ENCODE measurements around the gene FIP1L1.
"Not testable (repeated sequence)": the region's sequence is repeated elsewhere in the genome, so short reads cannot be mapped to it uniquely, and the experiment has no call there.

FIP1L1 gene, protein sequence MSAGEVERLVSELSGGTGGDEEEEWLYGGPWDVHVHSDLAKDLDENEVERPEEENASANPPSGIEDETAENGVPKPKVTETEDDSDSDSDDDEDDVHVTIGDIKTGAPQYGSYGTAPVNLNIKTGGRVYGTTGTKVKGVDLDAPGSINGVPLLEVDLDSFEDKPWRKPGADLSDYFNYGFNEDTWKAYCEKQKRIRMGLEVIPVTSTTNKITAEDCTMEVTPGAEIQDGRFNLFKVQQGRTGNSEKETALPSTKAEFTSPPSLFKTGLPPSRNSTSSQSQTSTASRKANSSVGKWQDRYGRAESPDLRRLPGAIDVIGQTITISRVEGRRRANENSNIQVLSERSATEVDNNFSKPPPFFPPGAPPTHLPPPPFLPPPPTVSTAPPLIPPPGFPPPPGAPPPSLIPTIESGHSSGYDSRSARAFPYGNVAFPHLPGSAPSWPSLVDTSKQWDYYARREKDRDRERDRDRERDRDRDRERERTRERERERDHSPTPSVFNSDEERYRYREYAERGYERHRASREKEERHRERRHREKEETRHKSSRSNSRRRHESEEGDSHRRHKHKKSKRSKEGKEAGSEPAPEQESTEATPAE

DNA sequence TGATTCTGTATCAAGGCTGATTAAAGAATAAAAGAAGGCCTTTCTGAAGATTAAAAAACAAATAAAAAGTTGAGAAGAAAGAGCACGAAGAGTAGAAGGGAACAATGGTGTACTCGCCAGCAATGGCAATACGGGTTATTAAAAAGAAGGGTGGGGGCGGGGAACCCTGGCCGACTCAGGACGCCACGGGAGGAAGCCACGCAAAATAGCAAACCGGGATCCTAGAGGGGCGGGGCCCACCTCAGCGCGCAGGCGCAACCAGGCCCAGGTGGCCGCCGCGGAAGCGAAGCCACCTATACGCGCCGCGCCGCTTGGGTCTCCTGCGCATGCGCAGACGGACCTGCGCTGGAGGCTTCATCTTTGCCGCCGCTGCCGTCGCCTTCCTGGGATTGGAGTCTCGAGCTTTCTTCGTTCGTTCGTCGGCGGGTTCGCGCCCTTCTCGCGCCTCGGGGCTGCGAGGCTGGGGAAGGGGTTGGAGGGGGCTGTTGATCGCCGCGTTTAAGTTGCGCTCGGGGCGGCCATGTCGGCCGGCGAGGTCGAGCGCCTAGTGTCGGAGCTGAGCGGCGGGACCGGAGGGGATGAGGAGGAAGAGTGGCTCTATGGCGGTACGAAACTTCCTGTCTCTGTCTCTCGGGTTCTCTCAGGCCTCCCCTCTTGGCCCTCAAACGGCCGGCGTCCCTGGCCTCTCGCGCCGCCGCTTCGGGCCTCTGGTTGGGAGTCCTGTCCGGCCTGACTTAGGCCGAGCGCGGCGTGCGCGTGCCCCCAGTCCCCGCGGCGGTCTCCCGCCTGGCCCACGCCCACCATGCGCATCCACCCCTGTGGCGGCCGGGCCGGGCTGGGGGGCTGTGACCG is at the start of gene FIP1L1:
TSS of gene FIP1L1 (plus strand) at position 323 of the 852 bp plus-strand sequence. CDS start at position 521, 198 bp downstream.
- Histone ChIP-seq H2AFZ (ENCODE audit: low read length) (peak within 1 kb of the TSS; percentile 91), H3F3A (ENCODE audit: low read depth) (no peaks in the 10 kb centered on the region), H3K36me3 (ENCODE audit: insufficient read depth, low read length) (peaks cover 5% of the 10 kb centered on the region; the same call in 1 of the 2 replicates), H4K20me1 (ENCODE audit: insufficient read depth, low read length, poor library complexity, severe bottlenecking) (peaks cover 48% of the 10 kb centered on the region), H3K27me3 (ENCODE audit: insufficient read depth, low read length, poor library complexity, severe bottlenecking) (no peaks in the 10 kb centered on the region), H3K4me2 (ENCODE audit: low read depth, low read length, poor library complexity, severe bottlenecking) (peak within 1 kb of the TSS; percentile 97), H3K9me2 (replicated peaks; ENCODE audit: low read depth, low read length) (no peaks in the 10 kb centered on the region), H3K4me3 (ENCODE audit: low read length, poor library complexity, severe bottlenecking) (peak within 1 kb of the TSS; percentile 98), H3K4me1 (ENCODE audit: insufficient read depth, low read length, poor library complexity, severe bottlenecking) (peaks cover 39% of the 10 kb centered on the region), H3K9me3 (ENCODE audit: insufficient read depth, low read depth, low read length) (no peaks in the 10 kb centered on the region), H3K79me2 (ENCODE audit: insufficient read depth, low read length) (peaks cover 51% of the 10 kb centered on the region), H3K9ac (ENCODE audit: low read depth, low read length, poor library complexity, severe bottlenecking) (peak within 1 kb of the TSS; percentile 95)
- TF ChIP-seq EZH2phosphoT487 (IDR thresholded peaks at IDR 0.05; ENCODE audit: borderline replicate concordance), result no peak
- TF ChIP-seq, protein P1, sequence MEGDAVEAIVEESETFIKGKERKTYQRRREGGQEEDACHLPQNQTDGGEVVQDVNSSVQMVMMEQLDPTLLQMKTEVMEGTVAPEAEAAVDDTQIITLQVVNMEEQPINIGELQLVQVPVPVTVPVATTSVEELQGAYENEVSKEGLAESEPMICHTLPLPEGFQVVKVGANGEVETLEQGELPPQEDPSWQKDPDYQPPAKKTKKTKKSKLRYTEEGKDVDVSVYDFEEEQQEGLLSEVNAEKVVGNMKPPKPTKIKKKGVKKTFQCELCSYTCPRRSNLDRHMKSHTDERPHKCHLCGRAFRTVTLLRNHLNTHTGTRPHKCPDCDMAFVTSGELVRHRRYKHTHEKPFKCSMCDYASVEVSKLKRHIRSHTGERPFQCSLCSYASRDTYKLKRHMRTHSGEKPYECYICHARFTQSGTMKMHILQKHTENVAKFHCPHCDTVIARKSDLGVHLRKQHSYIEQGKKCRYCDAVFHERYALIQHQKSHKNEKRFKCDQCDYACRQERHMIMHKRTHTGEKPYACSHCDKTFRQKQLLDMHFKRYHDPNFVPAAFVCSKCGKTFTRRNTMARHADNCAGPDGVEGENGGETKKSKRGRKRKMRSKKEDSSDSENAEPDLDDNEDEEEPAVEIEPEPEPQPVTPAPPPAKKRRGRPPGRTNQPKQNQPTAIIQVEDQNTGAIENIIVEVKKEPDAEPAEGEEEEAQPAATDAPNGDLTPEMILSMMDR (conservative IDR thresholded peaks at IDR 0.05; ENCODE audit: low read length), result no peak

DNA sequence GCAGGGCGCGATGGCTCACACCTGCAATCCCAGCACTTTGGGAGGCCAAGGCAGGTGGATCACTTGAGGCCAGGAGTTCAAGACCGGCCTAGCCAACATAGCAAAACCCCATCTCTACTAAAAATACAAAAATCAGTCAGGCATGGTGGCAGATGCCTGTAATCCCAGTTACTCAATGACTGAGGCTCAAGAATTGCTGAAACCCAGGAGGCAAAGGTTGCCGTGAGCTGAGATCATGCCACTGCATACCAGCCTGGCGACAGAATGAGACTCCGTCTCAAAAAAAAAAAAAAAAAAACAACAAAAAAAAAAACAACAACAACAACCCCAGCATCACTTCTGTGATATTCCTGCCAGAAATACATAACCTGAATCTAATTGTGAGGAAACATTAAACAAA is 42.5 kb upstream of the FIP1L1 start:
- H3K79me2 ChIP-seq (ENCODE audit: insufficient read depth, low read length); H3K9me2 ChIP-seq (replicated peaks; ENCODE audit: low read depth, low read length); H3K4me3 ChIP-seq (ENCODE audit: low read length, poor library complexity, severe bottlenecking); H3K9ac ChIP-seq (ENCODE audit: low read depth, low read length, poor library complexity, severe bottlenecking); H2AFZ ChIP-seq (ENCODE audit: low read length); H4K20me1 ChIP-seq (ENCODE audit: insufficient read depth, low read length, poor library complexity, severe bottlenecking); H3F3A ChIP-seq (ENCODE audit: low read depth); H3K27me3 ChIP-seq (ENCODE audit: insufficient read depth, low read length, poor library complexity, severe bottlenecking); H3K4me2 ChIP-seq (ENCODE audit: low read depth, low read length, poor library complexity, severe bottlenecking); H3K36me3 ChIP-seq (ENCODE audit: insufficient read depth, low read length); H3K9me3 ChIP-seq (ENCODE audit: insufficient read depth, low read depth, low read length): not testable (repeated sequence)
- peaks cover 11% of the 10 kb centered on the region for H3K4me1 ChIP-seq (ENCODE audit: insufficient read depth, low read length, poor library complexity, severe bottlenecking)

DNA sequence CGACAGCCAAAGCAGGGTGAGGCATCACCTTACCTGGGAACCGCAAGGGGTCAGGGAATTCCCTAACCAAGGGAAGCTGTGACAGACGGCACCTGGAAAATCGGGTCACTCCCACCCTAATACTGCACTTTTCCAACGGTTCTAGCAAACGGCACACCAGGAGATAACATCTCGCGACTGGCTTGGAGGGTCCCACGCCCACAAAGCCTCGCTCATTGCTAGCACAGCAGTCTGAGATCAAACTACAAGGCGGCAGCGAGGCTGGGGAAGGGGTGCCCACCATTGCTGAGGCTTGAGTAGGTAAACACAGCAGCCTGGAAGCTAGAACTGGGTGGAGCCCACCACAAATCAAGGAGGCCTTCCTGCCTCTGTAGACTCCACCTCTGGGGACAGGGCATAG is 37.3 kb upstream of the FIP1L1 start:
- H3K9ac ChIP-seq (ENCODE audit: low read depth, low read length, poor library complexity, severe bottlenecking); H3K79me2 ChIP-seq (ENCODE audit: insufficient read depth, low read length); H4K20me1 ChIP-seq (ENCODE audit: insufficient read depth, low read length, poor library complexity, severe bottlenecking); H3K9me2 ChIP-seq (replicated peaks; ENCODE audit: low read depth, low read length); H2AFZ ChIP-seq (ENCODE audit: low read length); H3K27me3 ChIP-seq (ENCODE audit: insufficient read depth, low read length, poor library complexity, severe bottlenecking); H3K36me3 ChIP-seq (ENCODE audit: insufficient read depth, low read length); H3K4me2 ChIP-seq (ENCODE audit: low read depth, low read length, poor library complexity, severe bottlenecking); H3F3A ChIP-seq (ENCODE audit: low read depth); H3K4me3 ChIP-seq (ENCODE audit: low read length, poor library complexity, severe bottlenecking); H3K9me3 ChIP-seq (ENCODE audit: insufficient read depth, low read depth, low read length): not testable (repeated sequence)
- H3K4me1 ChIP-seq (ENCODE audit: insufficient read depth, low read length, poor library complexity, severe bottlenecking), result peaks cover 11% of the 10 kb centered on the region

DNA sequence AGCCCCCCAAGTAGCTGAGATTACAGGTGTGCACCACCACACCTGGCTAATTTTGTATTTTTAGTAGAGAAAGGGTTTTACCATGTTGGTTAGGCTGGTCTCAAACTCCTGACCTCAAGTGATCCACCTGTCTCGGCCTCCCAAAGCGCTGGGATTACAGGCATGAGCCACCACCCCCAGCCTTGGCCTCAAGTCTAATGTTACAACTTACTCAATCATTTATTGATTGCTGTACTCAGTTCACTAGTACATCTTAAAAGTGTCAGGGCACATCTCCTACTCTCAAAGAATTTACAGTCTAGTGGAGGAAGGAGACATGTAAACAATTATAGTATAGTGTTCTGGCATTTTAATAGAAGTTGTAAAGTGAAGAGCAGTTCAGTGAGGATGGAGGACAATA is 31.0 kb upstream of the FIP1L1 start:
- not testable (repeated sequence) for H3K9me2 ChIP-seq (replicated peaks; ENCODE audit: low read depth, low read length); H2AFZ ChIP-seq (ENCODE audit: low read length); H4K20me1 ChIP-seq (ENCODE audit: insufficient read depth, low read length, poor library complexity, severe bottlenecking); H3K4me3 ChIP-seq (ENCODE audit: low read length, poor library complexity, severe bottlenecking); H3K79me2 ChIP-seq (ENCODE audit: insufficient read depth, low read length); H3K4me1 ChIP-seq (ENCODE audit: insufficient read depth, low read length, poor library complexity, severe bottlenecking); H3K36me3 ChIP-seq (ENCODE audit: insufficient read depth, low read length); H3K27me3 ChIP-seq (ENCODE audit: insufficient read depth, low read length, poor library complexity, severe bottlenecking); H3K9me3 ChIP-seq (ENCODE audit: insufficient read depth, low read depth, low read length); H3K4me2 ChIP-seq (ENCODE audit: low read depth, low read length, poor library complexity, severe bottlenecking); H3F3A ChIP-seq (ENCODE audit: low read depth); H3K9ac ChIP-seq (ENCODE audit: low read depth, low read length, poor library complexity, severe bottlenecking)

Measured in Loucy (cell line).